ENCODE measurements around the gene HPS4.

DNA sequence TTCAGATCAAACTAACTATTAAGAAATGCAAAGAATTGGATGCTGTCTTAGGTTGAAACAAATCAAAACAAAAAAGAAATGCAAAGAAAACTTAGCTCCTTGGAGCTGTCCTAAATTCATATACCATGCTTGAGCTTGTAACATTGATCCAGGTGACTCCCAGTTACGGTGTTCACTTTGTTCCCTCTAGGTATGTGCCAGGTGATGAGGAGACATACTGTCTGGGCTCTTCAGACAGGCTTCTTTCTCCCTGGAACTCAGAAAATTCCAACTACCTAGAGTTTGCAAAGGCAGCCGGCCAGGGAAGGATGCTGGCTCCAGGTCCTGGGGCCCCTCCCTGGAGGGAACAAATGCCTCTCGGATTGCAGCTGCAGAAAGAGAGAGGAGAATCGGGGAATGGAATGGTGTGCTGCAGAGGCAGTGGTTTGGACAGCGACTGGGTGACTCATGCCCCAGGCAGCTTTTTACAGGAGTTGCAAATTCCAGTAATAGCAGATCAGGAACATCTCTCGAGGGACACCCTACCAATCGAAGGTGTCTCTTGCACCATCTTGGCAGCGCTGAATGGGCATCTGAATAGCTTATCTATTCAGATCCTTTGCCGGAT is 66.8 kb downstream of the HPS4 start:
- TF ChIP-seq, protein P1, sequence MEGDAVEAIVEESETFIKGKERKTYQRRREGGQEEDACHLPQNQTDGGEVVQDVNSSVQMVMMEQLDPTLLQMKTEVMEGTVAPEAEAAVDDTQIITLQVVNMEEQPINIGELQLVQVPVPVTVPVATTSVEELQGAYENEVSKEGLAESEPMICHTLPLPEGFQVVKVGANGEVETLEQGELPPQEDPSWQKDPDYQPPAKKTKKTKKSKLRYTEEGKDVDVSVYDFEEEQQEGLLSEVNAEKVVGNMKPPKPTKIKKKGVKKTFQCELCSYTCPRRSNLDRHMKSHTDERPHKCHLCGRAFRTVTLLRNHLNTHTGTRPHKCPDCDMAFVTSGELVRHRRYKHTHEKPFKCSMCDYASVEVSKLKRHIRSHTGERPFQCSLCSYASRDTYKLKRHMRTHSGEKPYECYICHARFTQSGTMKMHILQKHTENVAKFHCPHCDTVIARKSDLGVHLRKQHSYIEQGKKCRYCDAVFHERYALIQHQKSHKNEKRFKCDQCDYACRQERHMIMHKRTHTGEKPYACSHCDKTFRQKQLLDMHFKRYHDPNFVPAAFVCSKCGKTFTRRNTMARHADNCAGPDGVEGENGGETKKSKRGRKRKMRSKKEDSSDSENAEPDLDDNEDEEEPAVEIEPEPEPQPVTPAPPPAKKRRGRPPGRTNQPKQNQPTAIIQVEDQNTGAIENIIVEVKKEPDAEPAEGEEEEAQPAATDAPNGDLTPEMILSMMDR (IDR thresholded peaks at IDR 0.05): no peak
- no peak for TF ChIP-seq POLR2A (IDR thresholded peaks at IDR 0.05)

Data from body of pancreas (tissue), 4 donors.